ENCODE results near the gene CENATAC.

GRCh38 chr11:119026970-119027369 is 29.0 kb downstream of the CENATAC start:
- no peak for TF ChIP-seq CTCF (conservative IDR thresholded peaks at IDR 0.05 in 1 of 2, IDR thresholded peaks at IDR 0.05 in 1 of 2; ENCODE audit: low read depth in 1 of 2, low read length in 2 of 2)
- TF ChIP-seq EZH2 (IDR thresholded peaks at IDR 0.05; ENCODE audit: low read length, missing control alignments), result no peak
